Measurements from ENCODE around the gene OR1F1.

- no peak for TF ChIP-seq GATA3 (IDR thresholded peaks at IDR 0.05; ENCODE audit: low read depth, low read length)
- TF ChIP-seq GATA2 (IDR thresholded peaks at IDR 0.05; ENCODE audit: low read depth, low read length): no peak
Measured at GRCh38 chr16:3188675-3188924, 596 bp downstream of the OR1F1 start.

Data from SH-SY5Y (cell line).